ENCODE results near the gene RBM4. TPM values are rescaled to one million over a fixed set of nuclear protein-coding genes. Genes with fewer than 3 reads are reported as not detected.

RBM4 gene
- total and polyA plus RNA-seq, 9 of the 15 experiments (the other 6 are each of a cell fraction or from before 2014, with no cell fraction given): 81.6 to 233 (median 122) TPM

DNA sequence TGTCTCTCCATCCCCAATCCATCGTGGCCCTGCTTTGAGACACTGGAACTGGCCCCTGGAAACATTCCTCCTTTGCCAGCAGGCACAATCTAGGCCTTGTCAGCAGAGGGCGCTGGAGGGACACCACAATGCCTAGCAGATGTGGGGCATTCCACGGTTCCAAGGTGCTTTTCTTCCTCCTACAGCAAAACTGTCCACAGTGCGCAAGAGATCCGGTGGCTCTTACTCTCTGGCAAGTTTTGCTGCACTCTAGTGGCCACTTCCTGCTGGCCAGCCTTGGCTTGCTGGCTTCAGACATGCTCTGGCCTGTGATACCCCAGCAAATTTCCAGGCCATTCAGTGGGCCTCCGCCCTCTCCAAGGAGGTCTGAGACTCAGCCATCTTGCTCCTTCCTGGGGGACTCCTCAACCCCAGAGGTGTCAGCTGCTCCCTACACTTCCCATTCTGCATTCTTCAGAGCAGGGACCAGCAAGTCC lies 56.3 kb downstream of the RBM4 start (continued):
- TF ChIP-seq NFIC (IDR thresholded peaks at IDR 0.05) (peak; percentile 51; the same call in 1 of the 2 replicates), EGR1 (conservative IDR thresholded peaks at IDR 0.05) (no peak), CBX2 (IDR thresholded peaks at IDR 0.05; ENCODE audit: insufficient read depth, low read length, poor library complexity, severe bottlenecking) (no peak), SRSF3 (IDR thresholded peaks at IDR 0.05; ENCODE audit: insufficient read depth, low read length) (no peak), NFE2 (IDR thresholded peaks at IDR 0.05; ENCODE audit: low read depth) (no peak), MYC (IDR thresholded peaks at IDR 0.05; ENCODE audit: low read depth, low read length) (peak; percentile 56; the same call in 1 of the 2 replicates), MYC (CRISPR knock-in tag; IDR thresholded peaks at IDR 0.05; ENCODE audit: borderline replicate concordance, low read depth) (no peak), RBM14 (IDR thresholded peaks at IDR 0.05; ENCODE audit: borderline replicate concordance, insufficient read depth, low read depth, low read length) (no peak), MTA1 (IDR thresholded peaks at IDR 0.05; ENCODE audit: borderline replicate concordance) (0 out of 2 replicates have a peak, but pooled peaks have one; percentile 30), TAF15 (IDR thresholded peaks at IDR 0.05; ENCODE audit: low read depth, low read length) (no peak), ZNF316 (IDR thresholded peaks at IDR 0.05) (no peak), PHF21A (IDR thresholded peaks at IDR 0.05; ENCODE audit: borderline replicate concordance, low read depth) (no peak), ZNF445 (CRISPR knock-in tag; IDR thresholded peaks at IDR 0.05; ENCODE audit: low read depth) (no peak)
- TF ChIP-seq, protein P1, sequence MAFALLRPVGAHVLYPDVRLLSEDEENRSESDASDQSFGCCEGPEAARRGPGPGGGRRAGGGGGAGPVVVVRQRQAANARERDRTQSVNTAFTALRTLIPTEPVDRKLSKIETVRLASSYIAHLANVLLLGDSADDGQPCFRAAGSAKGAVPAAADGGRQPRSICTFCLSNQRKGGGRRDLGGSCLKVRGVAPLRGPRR (CRISPR knock-in tag; IDR thresholded peaks at IDR 0.05): no peak
- TF ChIP-seq, protein P2, sequence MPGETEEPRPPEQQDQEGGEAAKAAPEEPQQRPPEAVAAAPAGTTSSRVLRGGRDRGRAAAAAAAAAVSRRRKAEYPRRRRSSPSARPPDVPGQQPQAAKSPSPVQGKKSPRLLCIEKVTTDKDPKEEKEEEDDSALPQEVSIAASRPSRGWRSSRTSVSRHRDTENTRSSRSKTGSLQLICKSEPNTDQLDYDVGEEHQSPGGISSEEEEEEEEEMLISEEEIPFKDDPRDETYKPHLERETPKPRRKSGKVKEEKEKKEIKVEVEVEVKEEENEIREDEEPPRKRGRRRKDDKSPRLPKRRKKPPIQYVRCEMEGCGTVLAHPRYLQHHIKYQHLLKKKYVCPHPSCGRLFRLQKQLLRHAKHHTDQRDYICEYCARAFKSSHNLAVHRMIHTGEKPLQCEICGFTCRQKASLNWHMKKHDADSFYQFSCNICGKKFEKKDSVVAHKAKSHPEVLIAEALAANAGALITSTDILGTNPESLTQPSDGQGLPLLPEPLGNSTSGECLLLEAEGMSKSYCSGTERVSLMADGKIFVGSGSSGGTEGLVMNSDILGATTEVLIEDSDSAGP (CRISPR knock-in tag; IDR thresholded peaks at IDR 0.05): peak; percentile 45; the same call in 1 of the 2 replicates
- TF ChIP-seq, protein P3, sequence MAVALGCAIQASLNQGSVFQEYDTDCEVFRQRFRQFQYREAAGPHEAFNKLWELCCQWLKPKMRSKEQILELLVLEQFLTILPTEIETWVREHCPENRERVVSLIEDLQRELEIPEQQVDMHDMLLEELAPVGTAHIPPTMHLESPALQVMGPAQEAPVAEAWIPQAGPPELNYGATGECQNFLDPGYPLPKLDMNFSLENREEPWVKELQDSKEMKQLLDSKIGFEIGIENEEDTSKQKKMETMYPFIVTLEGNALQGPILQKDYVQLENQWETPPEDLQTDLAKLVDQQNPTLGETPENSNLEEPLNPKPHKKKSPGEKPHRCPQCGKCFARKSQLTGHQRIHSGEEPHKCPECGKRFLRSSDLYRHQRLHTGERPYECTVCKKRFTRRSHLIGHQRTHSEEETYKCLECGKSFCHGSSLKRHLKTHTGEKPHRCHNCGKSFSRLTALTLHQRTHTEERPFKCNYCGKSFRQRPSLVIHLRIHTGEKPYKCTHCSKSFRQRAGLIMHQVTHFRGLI (CRISPR knock-in tag; IDR thresholded peaks at IDR 0.05): no peak
- TF ChIP-seq, protein P4, sequence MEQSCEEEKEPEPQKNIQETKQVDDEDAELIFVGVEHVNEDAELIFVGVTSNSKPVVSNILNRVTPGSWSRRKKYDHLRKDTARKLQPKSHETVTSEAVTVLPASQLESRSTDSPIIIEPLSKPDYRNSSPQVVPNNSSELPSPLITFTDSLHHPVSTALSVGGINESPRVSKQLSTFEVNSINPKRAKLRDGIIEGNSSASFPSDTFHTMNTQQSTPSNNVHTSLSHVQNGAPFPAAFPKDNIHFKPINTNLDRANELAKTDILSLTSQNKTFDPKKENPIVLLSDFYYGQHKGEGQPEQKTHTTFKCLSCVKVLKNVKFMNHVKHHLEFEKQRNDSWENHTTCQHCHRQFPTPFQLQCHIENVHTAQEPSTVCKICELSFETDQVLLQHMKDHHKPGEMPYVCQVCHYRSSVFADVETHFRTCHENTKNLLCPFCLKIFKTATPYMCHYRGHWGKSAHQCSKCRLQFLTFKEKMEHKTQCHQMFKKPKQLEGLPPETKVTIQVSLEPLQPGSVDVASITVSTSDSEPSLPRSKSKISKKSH (CRISPR knock-in tag; IDR thresholded peaks at IDR 0.05): no peak
- TF ChIP-seq, protein P5, sequence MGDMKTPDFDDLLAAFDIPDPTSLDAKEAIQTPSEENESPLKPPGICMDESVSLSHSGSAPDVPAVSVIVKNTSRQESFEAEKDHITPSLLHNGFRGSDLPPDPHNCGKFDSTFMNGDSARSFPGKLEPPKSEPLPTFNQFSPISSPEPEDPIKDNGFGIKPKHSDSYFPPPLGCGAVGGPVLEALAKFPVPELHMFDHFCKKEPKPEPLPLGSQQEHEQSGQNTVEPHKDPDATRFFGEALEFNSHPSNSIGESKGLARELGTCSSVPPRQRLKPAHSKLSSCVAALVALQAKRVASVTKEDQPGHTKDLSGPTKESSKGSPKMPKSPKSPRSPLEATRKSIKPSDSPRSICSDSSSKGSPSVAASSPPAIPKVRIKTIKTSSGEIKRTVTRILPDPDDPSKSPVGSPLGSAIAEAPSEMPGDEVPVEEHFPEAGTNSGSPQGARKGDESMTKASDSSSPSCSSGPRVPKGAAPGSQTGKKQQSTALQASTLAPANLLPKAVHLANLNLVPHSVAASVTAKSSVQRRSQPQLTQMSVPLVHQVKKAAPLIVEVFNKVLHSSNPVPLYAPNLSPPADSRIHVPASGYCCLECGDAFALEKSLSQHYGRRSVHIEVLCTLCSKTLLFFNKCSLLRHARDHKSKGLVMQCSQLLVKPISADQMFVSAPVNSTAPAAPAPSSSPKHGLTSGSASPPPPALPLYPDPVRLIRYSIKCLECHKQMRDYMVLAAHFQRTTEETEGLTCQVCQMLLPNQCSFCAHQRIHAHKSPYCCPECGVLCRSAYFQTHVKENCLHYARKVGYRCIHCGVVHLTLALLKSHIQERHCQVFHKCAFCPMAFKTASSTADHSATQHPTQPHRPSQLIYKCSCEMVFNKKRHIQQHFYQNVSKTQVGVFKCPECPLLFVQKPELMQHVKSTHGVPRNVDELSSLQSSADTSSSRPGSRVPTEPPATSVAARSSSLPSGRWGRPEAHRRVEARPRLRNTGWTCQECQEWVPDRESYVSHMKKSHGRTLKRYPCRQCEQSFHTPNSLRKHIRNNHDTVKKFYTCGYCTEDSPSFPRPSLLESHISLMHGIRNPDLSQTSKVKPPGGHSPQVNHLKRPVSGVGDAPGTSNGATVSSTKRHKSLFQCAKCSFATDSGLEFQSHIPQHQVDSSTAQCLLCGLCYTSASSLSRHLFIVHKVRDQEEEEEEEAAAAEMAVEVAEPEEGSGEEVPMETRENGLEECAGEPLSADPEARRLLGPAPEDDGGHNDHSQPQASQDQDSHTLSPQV (IDR thresholded peaks at IDR 0.05): peak; percentile 72
